SK-N-MC (cell line): Measurements from ENCODE around the gene STPG3.
"Not testable (repeated sequence)": the region's sequence is repeated elsewhere in the genome, so short reads cannot be mapped to it uniquely, and the experiment has no call there.

Experiments
- DNase-seq: peaks from one replicate; pipeline ENCODE4 v3.0.0-alpha.2; 2011; ENCODE audit warnings: low read depth, low spot score
- H3K27ac ChIP-seq: fragments of 200-600 bp; sonication (generic); 2 replicates; pipeline ENCODE4 v1.5.1; 2016; ENCODE audit warnings: mixed run types
- H3K36me3 ChIP-seq: fragments of 200-600 bp; sonication (generic); 2 replicates; pipeline ENCODE4 v1.6.1; 2017; ENCODE audit warnings: antibody characterized with exemption, low read length, mixed read lengths; ENCODE audit not compliant: insufficient read depth
- H3K4me3 ChIP-seq: fragments of 200-600 bp; sonication (generic); 2 replicates; pipeline ENCODE4 v1.5.1; 2016
- H3K9ac ChIP-seq: fragments of 200-600 bp; sonication (generic); 2 replicates; pipeline ENCODE4 v1.8.0; 2017; ENCODE audit warnings: mixed run types, mixed read lengths; ENCODE audit not compliant: insufficient read length
- H3K9me3 ChIP-seq: fragments of 200-600 bp; sonication (generic); 2 replicates; pipeline ENCODE4 v1.6.1; 2017; ENCODE audit warnings: low read depth, mild to moderate bottlenecking, antibody characterized with exemption, low read length, moderate library complexity, mixed read lengths
- EZH2 ChIP-seq: fragments of 200-600 bp; sonication (generic); IDR thresholded peaks from one replicate; pipeline ENCODE4 v1.6.1; 2017; ENCODE audit warnings: antibody characterized with exemption
- FOXP2 ChIP-seq: optimal IDR thresholded peaks from 2 replicates; pipeline ENCODE3; 2011; ENCODE audit warnings: mild to moderate bottlenecking, moderate library complexity; ENCODE audit not compliant: insufficient read depth; ENCODE audit errors: extremely low read length, control extremely low read depth
- POLR2AphosphoS5 ChIP-seq: IDR thresholded peaks from 2 replicates; pipeline ENCODE4 v1.6.1; 2012; ENCODE audit warnings: mild to moderate bottlenecking, low read depth, low read length, borderline replicate concordance

Gene STPG3

GRCh38 chr9:137256362-137256761 is 5.3 kb downstream of the STPG3 start:
- peak overlapping the region; percentile 88 for H3K4me3 ChIP-seq
- no peak for DNase-seq
- no peak overlapping the region for H3K27ac ChIP-seq
- no peaks in the 10 kb centered on the region for H3K9me3 ChIP-seq
- H3K36me3 ChIP-seq = peaks cover 25% of the 10 kb centered on the region
- peak overlapping the region; percentile 91 for H3K9ac ChIP-seq
- no peak for TF ChIP-seq EZH2

GRCh38 chr9:137256856-137257255 is 5.8 kb downstream of the STPG3 start:
- no peak overlapping the region for H3K9ac ChIP-seq
- no peak overlapping the region for H3K4me3 ChIP-seq
- TF ChIP-seq POLR2AphosphoS5 = no peak
- H3K27ac ChIP-seq = no peak overlapping the region
- H3K9me3 ChIP-seq = no peaks in the 10 kb centered on the region
- H3K36me3 ChIP-seq = peaks cover 25% of the 10 kb centered on the region
- DNase-seq = no peak

- not testable (repeated sequence) for H3K27ac ChIP-seq, H3K9me3 ChIP-seq, H3K4me3 ChIP-seq, DNase-seq, H3K9ac ChIP-seq
- peaks cover 27% of the 10 kb centered on the region for H3K36me3 ChIP-seq
Measured at GRCh38 chr9:137262173-137262908, 11.3 kb downstream of the STPG3 start.

- no peak overlapping the region for H3K27ac ChIP-seq
- no peaks in the 10 kb centered on the region for H3K9me3 ChIP-seq
- H3K9ac ChIP-seq = no peak overlapping the region
- no peak for TF ChIP-seq EZH2
- TF ChIP-seq FOXP2 = no peak
- TF ChIP-seq POLR2AphosphoS5 = no peak
- no peak for DNase-seq
- no peak overlapping the region for H3K4me3 ChIP-seq
- peaks cover 31% of the 10 kb centered on the region for H3K36me3 ChIP-seq
Measured at GRCh38 chr9:137262909-137263285, 11.8 kb downstream of the STPG3 start.

- peaks cover 26% of the 10 kb centered on the region for H3K36me3 ChIP-seq
Measured at GRCh38 chr9:137263506-137263905, 12.4 kb downstream of the STPG3 start.

GRCh38 chr9:137264067-137264466 is 13.0 kb downstream of the STPG3 start:
- DNase-seq = no peak
- Histone ChIP-seq H3K9me3 (no peaks in the 10 kb centered on the region), H3K4me3 (no peak overlapping the region), H3K36me3 (peaks cover 26% of the 10 kb centered on the region; the same call in 1 of the 2 replicates), H3K9ac (no peak overlapping the region), H3K27ac (no peak overlapping the region)
- TF ChIP-seq EZH2 (no peak), FOXP2 (no peak), POLR2AphosphoS5 (no peak)

More at GRCh38 chr9:137263506-137263905, 12.4 kb downstream of the STPG3 start:
- Histone ChIP-seq H3K27ac (no peak overlapping the region), H3K9me3 (no peaks in the 10 kb centered on the region), H3K4me3 (no peak overlapping the region), H3K9ac (no peak overlapping the region)
- DNase-seq = no peak
- no peak for TF ChIP-seq EZH2

- H3K9ac ChIP-seq = no peak overlapping the region
- TF ChIP-seq FOXP2 = no peak
- TF ChIP-seq POLR2AphosphoS5 = no peak
- TF ChIP-seq EZH2 = no peak
- peaks cover 24% of the 10 kb centered on the region; the same call in 1 of the 2 replicates for H3K36me3 ChIP-seq
- H3K4me3 ChIP-seq = no peak overlapping the region
- H3K27ac ChIP-seq = no peak overlapping the region
- H3K9me3 ChIP-seq = no peaks in the 10 kb centered on the region
- no peak for DNase-seq
Measured at GRCh38 chr9:137265496-137266161, 14.5 kb downstream of the STPG3 start.

- Histone ChIP-seq H3K9ac (no peak overlapping the region), H3K36me3 (peaks cover 24% of the 10 kb centered on the region; the same call in 1 of the 2 replicates), H3K9me3 (no peaks in the 10 kb centered on the region), H3K4me3 (no peak overlapping the region), H3K27ac (no peak overlapping the region)
- no peak for DNase-seq
- TF ChIP-seq EZH2 = no peak
Measured at GRCh38 chr9:137266162-137266527, 15.1 kb downstream of the STPG3 start.

- TF ChIP-seq FOXP2 (no peak), POLR2AphosphoS5 (no peak), EZH2 (no peak)
- no peak overlapping the region for H3K9ac ChIP-seq
- no peak overlapping the region for H3K27ac ChIP-seq
- peaks cover 24% of the 10 kb centered on the region; the same call in 1 of the 2 replicates for H3K36me3 ChIP-seq
- no peak for DNase-seq
- no peaks in the 10 kb centered on the region for H3K9me3 ChIP-seq
- H3K4me3 ChIP-seq = no peak overlapping the region
Measured at GRCh38 chr9:137266585-137267453, 15.7 kb downstream of the STPG3 start.
